WTC11 (cell line): ENCODE measurements around the gene RHOT2. TPM values are rescaled to one million over a fixed set of nuclear protein-coding genes. Genes with fewer than 3 reads are reported as not detected.
A peak's percentile ranks its signal among the peaks of the same experiment; 100 is the strongest.

Source experiments
- ATAC-seq: fragments of 200-7000 bp; cut with Tn5 transposase; 2 replicates; pipeline ENCODE4 v1.10.0; 2021; ENCODE audit warnings: mild to moderate bottlenecking, moderate library complexity
- CTCF ChIA-PET: fragments of 300-600 bp; sonication (Branson Sonifier 250); formaldehyde crosslinking; loops from one replicate; lab custom pipeline; 2021; ENCODE audit warnings: antibody characterized with exemption; lab: Charles Lee
- POLR2A ChIA-PET: fragments of 350-600 bp; sonication (Branson Sonifier 250); formaldehyde crosslinking; loops from one replicate; lab custom pipeline; 2021; ENCODE audit warnings: antibody characterized with exemption; lab: Charles Lee
- DNase-seq: peaks from one replicate; pipeline ENCODE4 v3.0.0; 2021; ENCODE audit warnings: low spot score
- H3K27ac Mint-ChIP-seq: 2 replicates; pipeline ENCODE4 v1.8.0; 2021; ENCODE audit warnings: mixed read lengths
- H3K27me3 Mint-ChIP-seq: 2 replicates; pipeline ENCODE4 v1.8.0; 2021; ENCODE audit warnings: low read depth, mild to moderate bottlenecking, moderate library complexity, mixed read lengths
- H3K36me3 Mint-ChIP-seq: 2 replicates; pipeline ENCODE4 v1.8.0; 2021; ENCODE audit warnings: mixed read lengths
- H3K4me1 Mint-ChIP-seq: 2 replicates; pipeline ENCODE4 v1.8.0; 2022; ENCODE audit warnings: mixed read lengths
- H3K4me3 Mint-ChIP-seq: 2 replicates; pipeline ENCODE4 v1.8.0; 2021; ENCODE audit warnings: mild to moderate bottlenecking, moderate library complexity, mixed read lengths
- H3K9me3 Mint-ChIP-seq: 2 replicates; pipeline ENCODE4 v1.8.0; 2021; ENCODE audit warnings: mixed read lengths
- E2F1 ChIP-seq: sonication (generic); formaldehyde crosslinking; IDR thresholded peaks from 2 replicates; pipeline ENCODE4 v1.8.0; 2022; ENCODE audit warnings: mild to moderate bottlenecking, missing genetic modification reagents
- ETV6 ChIP-seq: sonication (generic); formaldehyde crosslinking; IDR thresholded peaks from 2 replicates; pipeline ENCODE4 v1.8.1; 2022; ENCODE audit warnings: mild to moderate bottlenecking, missing genetic modification reagents
- FOXP1 ChIP-seq: sonication (generic); formaldehyde crosslinking; IDR thresholded peaks from 2 replicates; pipeline ENCODE4 v1.8.0; 2022; ENCODE audit warnings: missing genetic modification reagents, mild to moderate bottlenecking, moderate library complexity, borderline replicate concordance
- GRHL2 ChIP-seq: fragments of 250-450 bp; sonication (Bioruptor Pico); IDR thresholded peaks from 2 replicates; pipeline ENCODE4 v1.8.0; 2022; ENCODE audit warnings: mild to moderate bottlenecking, moderate library complexity; ENCODE audit not compliant: insufficient replicate concordance, severe bottlenecking
- JUN ChIP-seq: sonication (generic); formaldehyde crosslinking; IDR thresholded peaks from 2 replicates; pipeline ENCODE4 v1.8.0; 2023; ENCODE audit warnings: mild to moderate bottlenecking, missing genetic modification reagents
- NR1H2 ChIP-seq: sonication (generic); formaldehyde crosslinking; IDR thresholded peaks from 2 replicates; pipeline ENCODE4 v1.9.0; 2021; ENCODE audit warnings: mild to moderate bottlenecking, moderate library complexity, missing genetic modification reagents
- NR3C1 ChIP-seq: sonication (generic); formaldehyde crosslinking; conservative IDR thresholded peaks from 2 replicates; pipeline ENCODE4 v1.8.1; 2023; ENCODE audit warnings: low read depth, mild to moderate bottlenecking, missing genetic modification reagents
- OVOL2 ChIP-seq: fragments of 250-450 bp; sonication (Bioruptor Pico); IDR thresholded peaks from 2 replicates; pipeline ENCODE4 v1.9.0; 2021; ENCODE audit warnings: mild to moderate bottlenecking, borderline replicate concordance
- RELA ChIP-seq: sonication (generic); formaldehyde crosslinking; IDR thresholded peaks from 2 replicates; pipeline ENCODE4 v1.8.1; 2022; ENCODE audit warnings: missing genetic modification reagents, mild to moderate bottlenecking, borderline replicate concordance
- SMAD4 ChIP-seq: sonication (generic); formaldehyde crosslinking; IDR thresholded peaks from 2 replicates; pipeline ENCODE4 v1.8.0; 2022; ENCODE audit warnings: mild to moderate bottlenecking, missing genetic modification reagents
- TCF7 ChIP-seq: sonication (generic); formaldehyde crosslinking; IDR thresholded peaks from 2 replicates; pipeline ENCODE4 v1.8.0; 2022; ENCODE audit warnings: mild to moderate bottlenecking, low read depth, missing genetic modification reagents, moderate library complexity
- USF2 ChIP-seq: sonication (generic); formaldehyde crosslinking; IDR thresholded peaks from 2 replicates; pipeline ENCODE4 v1.8.1; 2023; ENCODE audit warnings: mild to moderate bottlenecking, missing genetic modification reagents, moderate library complexity
- ZNF138 ChIP-seq: sonication (generic); formaldehyde crosslinking; conservative IDR thresholded peaks from 2 replicates; pipeline ENCODE4 v1.8.1; 2022; ENCODE audit warnings: mild to moderate bottlenecking, moderate library complexity, missing genetic modification reagents
- ZNF263 ChIP-seq: sonication (generic); formaldehyde crosslinking; IDR thresholded peaks from 2 replicates; pipeline ENCODE4 v1.8.1; 2022; ENCODE audit warnings: low read depth, mild to moderate bottlenecking, moderate library complexity, missing genetic modification reagents
- ZNF317 ChIP-seq: sonication (generic); formaldehyde crosslinking; IDR thresholded peaks from 2 replicates; pipeline ENCODE4 v1.8.1; 2023; ENCODE audit warnings: low read depth, mild to moderate bottlenecking, moderate library complexity, missing genetic modification reagents, borderline replicate concordance
- total RNA-seq: library from RNA; stranded (reverse); gene quantifications from 3 replicates; pipeline ENCODE4 v1.2.3, GENCODE V29; 2021
- TF ChIP-seq, protein P1 (sequence below): sonication (generic); formaldehyde crosslinking; IDR thresholded peaks from 2 replicates; pipeline ENCODE4 v1.8.1; 2023; ENCODE audit warnings: mild to moderate bottlenecking, moderate library complexity, missing genetic modification reagents
- TF ChIP-seq, protein P2 (sequence below): sonication (generic); formaldehyde crosslinking; IDR thresholded peaks from 2 replicates; pipeline ENCODE4 v1.8.1; 2023; ENCODE audit warnings: mild to moderate bottlenecking, missing genetic modification reagents

RHOT2 gene
- total RNA-seq, 1 experiment from 2014 or later, result 285 TPM

DNA sequence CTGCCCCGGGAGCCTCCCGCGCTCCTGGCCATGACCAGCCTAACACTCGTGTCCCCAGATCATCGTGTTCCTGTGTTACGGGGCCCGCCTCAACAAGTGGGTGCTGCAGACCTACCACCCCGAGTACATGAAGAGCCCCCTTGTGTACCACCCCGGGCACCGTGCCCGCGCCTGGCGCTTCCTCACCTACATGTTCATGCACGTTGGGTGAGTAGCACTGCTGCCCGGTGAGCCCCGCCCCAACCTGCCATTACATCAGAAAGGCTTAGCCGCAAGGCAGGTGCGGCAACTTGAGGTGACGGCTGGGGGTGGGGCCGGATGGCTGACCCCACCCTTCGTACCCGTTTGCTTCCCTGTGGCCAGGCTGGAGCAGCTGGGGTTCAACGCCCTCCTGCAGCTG is 9.0 kb downstream of the RHOT2 start:
- no peak for ATAC-seq
- no peak overlapping the region for H3K27ac Mint-ChIP-seq
- no peaks in the 10 kb centered on the region for H3K27me3 Mint-ChIP-seq
- CTCF ChIA-PET, result interaction anchor here (0.5 to 2.8 kb wide), 8 partner anchors 9 to 1240 kb away, joined by 3 to 11 read pairs (median 6); partner anchors contain the start of gene RHOT2
- POLR2A ChIA-PET, result interaction anchor here (1.1 kb wide), 1 partner anchor 92 kb away, joined by 3 read pairs; no protein-coding TSS in a partner anchor
- no peak for DNase-seq
- no peak for TF ChIP-seq ZNF317 (CRISPR knock-in tag)
- TF ChIP-seq ZNF263 (CRISPR knock-in tag), result no peak
- no peak for TF ChIP-seq NR3C1
- no peak for TF ChIP-seq NR1H2 (CRISPR knock-in tag)
- TF ChIP-seq SMAD4, result no peak
- no peak for TF ChIP-seq FOXP1
- TF ChIP-seq, protein P1, sequence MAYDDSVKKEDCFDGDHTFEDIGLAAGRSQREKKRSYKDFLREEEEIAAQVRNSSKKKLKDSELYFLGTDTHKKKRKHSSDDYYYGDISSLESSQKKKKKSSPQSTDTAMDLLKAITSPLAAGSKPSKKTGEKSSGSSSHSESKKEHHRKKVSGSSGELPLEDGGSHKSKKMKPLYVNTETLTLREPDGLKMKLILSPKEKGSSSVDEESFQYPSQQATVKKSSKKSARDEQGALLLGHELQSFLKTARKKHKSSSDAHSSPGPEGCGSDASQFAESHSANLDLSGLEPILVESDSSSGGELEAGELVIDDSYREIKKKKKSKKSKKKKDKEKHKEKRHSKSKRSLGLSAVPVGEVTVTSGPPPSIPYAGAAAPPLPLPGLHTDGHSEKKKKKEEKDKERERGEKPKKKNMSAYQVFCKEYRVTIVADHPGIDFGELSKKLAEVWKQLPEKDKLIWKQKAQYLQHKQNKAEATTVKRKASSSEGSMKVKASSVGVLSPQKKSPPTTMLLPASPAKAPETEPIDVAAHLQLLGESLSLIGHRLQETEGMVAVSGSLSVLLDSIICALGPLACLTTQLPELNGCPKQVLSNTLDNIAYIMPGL, result no peak
- no peak for TF ChIP-seq E2F1 (CRISPR knock-in tag)
- no peak for TF ChIP-seq GRHL2 (CRISPR knock-in tag)
- no peak for TF ChIP-seq ETV6 (CRISPR knock-in tag)
- TF ChIP-seq TCF7 (CRISPR knock-in tag), result no peak
- no peak for TF ChIP-seq ZNF138 (CRISPR knock-in tag)
- TF ChIP-seq OVOL2, result no peak
- TF ChIP-seq JUN (CRISPR knock-in tag), result no peak
- no peak for TF ChIP-seq USF2 (CRISPR knock-in tag)
- TF ChIP-seq, protein P2, sequence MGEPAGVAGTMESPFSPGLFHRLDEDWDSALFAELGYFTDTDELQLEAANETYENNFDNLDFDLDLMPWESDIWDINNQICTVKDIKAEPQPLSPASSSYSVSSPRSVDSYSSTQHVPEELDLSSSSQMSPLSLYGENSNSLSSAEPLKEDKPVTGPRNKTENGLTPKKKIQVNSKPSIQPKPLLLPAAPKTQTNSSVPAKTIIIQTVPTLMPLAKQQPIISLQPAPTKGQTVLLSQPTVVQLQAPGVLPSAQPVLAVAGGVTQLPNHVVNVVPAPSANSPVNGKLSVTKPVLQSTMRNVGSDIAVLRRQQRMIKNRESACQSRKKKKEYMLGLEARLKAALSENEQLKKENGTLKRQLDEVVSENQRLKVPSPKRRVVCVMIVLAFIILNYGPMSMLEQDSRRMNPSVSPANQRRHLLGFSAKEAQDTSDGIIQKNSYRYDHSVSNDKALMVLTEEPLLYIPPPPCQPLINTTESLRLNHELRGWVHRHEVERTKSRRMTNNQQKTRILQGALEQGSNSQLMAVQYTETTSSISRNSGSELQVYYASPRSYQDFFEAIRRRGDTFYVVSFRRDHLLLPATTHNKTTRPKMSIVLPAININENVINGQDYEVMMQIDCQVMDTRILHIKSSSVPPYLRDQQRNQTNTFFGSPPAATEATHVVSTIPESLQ (CRISPR knock-in tag), result no peak
- peaks cover 24% of the 10 kb centered on the region for H3K4me1 Mint-ChIP-seq
- H3K36me3 Mint-ChIP-seq, result peaks cover 14% of the 10 kb centered on the region
- H3K9me3 Mint-ChIP-seq, result no peaks in the 10 kb centered on the region
- no peak overlapping the region; the same call in 1 of the 2 replicates for H3K4me3 Mint-ChIP-seq

- H3K9me3 Mint-ChIP-seq, result no peaks in the 10 kb centered on the region
- DNase-seq, result peak; percentile 74
- POLR2A ChIA-PET, result no interaction called here
- CTCF ChIA-PET, result interaction anchor here (0.5 to 3.1 kb wide), 5 partner anchors 9 to 1239 kb away, joined by 3 to 21 read pairs (median 3); partner anchors contain the start of gene RHOT2
- no peaks in the 10 kb centered on the region for H3K27me3 Mint-ChIP-seq
- no peak overlapping the region for H3K27ac Mint-ChIP-seq
- no peak overlapping the region for H3K4me3 Mint-ChIP-seq
- H3K36me3 Mint-ChIP-seq, result peaks cover 20% of the 10 kb centered on the region
- ATAC-seq, result no peak
- TF ChIP-seq ZNF317 (CRISPR knock-in tag), result no peak
- peak; percentile 32; the same call in 1 of the 2 replicates for TF ChIP-seq RELA
- H3K4me1 Mint-ChIP-seq, result peaks cover 27% of the 10 kb centered on the region
Observed at GRCh38 chr16:677316-678190, 9.6 kb downstream of the RHOT2 start.
